ENCODE measurements around the gene SMYD3. TPM values are rescaled to one million over a fixed set of nuclear protein-coding genes. Genes with fewer than 3 reads are reported as not detected.

Gene SMYD3
- total RNA-seq, 1 donor from 2014 or later, result 29.2 TPM

DNA sequence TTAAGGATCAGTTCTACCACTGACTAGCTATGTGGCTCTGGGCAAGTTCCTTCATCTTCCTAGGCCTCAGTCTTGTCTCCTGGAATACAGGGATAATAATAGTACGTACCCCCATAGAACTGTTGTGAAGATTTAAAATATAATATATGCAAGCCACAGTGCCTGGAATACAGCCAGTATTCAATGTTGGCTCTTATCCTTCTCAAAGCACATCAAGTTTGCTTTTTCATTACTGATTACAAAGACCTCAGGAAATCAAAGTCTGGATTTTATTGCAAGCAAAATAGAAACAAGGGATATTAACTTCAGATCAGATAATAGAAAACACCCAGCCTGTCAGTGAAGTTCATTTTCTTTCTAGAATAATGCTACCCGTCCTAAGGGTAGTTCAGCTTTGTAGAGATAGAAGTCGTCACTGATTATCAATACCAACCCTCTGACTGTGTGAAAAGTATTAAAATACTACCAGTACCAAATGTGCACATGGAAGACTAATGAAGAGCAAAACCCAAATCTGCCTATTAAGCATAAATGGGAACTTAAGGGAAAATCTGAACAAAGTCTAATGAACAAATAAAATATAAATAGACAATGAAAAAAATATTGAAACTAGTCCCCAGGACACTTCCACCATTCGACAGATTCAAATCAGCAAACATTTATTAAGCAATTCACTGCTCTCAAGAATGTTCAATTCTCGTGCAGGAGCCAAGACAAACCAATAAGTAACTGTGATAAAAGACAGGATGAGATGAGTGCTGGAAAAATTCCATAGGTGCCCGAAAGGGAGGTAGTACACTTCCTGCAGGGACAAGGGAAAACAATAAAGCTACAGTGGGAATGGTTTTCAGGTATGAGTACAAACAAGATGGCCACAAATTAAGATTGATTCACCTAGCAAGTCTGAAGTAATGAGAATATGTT is 206.2 kb downstream of the SMYD3 start:
- TF ChIP-seq, protein P1, sequence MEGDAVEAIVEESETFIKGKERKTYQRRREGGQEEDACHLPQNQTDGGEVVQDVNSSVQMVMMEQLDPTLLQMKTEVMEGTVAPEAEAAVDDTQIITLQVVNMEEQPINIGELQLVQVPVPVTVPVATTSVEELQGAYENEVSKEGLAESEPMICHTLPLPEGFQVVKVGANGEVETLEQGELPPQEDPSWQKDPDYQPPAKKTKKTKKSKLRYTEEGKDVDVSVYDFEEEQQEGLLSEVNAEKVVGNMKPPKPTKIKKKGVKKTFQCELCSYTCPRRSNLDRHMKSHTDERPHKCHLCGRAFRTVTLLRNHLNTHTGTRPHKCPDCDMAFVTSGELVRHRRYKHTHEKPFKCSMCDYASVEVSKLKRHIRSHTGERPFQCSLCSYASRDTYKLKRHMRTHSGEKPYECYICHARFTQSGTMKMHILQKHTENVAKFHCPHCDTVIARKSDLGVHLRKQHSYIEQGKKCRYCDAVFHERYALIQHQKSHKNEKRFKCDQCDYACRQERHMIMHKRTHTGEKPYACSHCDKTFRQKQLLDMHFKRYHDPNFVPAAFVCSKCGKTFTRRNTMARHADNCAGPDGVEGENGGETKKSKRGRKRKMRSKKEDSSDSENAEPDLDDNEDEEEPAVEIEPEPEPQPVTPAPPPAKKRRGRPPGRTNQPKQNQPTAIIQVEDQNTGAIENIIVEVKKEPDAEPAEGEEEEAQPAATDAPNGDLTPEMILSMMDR (IDR thresholded peaks at IDR 0.05; ENCODE audit: insufficient read depth, low read length, poor library complexity, severe bottlenecking), result no peak
- no peak for DNase-seq (ENCODE audit: low read depth)

GRCh38 chr1:246297279-246298265 is 209.5 kb downstream of the SMYD3 start:
- no peak for DNase-seq (ENCODE audit: low read depth)
- Histone ChIP-seq H3K36me3 (ENCODE audit: control insufficient read depth, insufficient read depth, low read length) (no peaks in the 10 kb centered on the region), H3K27me3 (ENCODE audit: control insufficient read depth, insufficient read depth, low read length) (no peaks in the 10 kb centered on the region), H3K4me3 (ENCODE audit: low read depth, low read length) (no peak overlapping the region)
- TF ChIP-seq, protein P1 (IDR thresholded peaks at IDR 0.05; ENCODE audit: insufficient read depth, low read length, poor library complexity, severe bottlenecking), result no peak

More for the DNA sequence above, 206.2 kb downstream of the SMYD3 start:
- H3K36me3 ChIP-seq (ENCODE audit: control insufficient read depth, insufficient read depth, low read length), result no peaks in the 10 kb centered on the region
- H3K4me3 ChIP-seq (ENCODE audit: low read depth, low read length), result no peak overlapping the region
- H3K27me3 ChIP-seq (ENCODE audit: control insufficient read depth, insufficient read depth, low read length), result no peaks in the 10 kb centered on the region

- no peak for DNase-seq (ENCODE audit: low read depth)
- no peaks in the 10 kb centered on the region for H3K36me3 ChIP-seq (ENCODE audit: control insufficient read depth, insufficient read depth, low read length)
- no peaks in the 10 kb centered on the region for H3K27me3 ChIP-seq (ENCODE audit: control insufficient read depth, insufficient read depth, low read length)
- TF ChIP-seq, protein P1 (IDR thresholded peaks at IDR 0.05; ENCODE audit: insufficient read depth, low read length, poor library complexity, severe bottlenecking), result no peak
- H3K4me3 ChIP-seq (ENCODE audit: low read depth, low read length), result no peak overlapping the region
These were observed 211.1 kb downstream of the SMYD3 start for GRCh38 chr1:246295968-246296367.

DNA sequence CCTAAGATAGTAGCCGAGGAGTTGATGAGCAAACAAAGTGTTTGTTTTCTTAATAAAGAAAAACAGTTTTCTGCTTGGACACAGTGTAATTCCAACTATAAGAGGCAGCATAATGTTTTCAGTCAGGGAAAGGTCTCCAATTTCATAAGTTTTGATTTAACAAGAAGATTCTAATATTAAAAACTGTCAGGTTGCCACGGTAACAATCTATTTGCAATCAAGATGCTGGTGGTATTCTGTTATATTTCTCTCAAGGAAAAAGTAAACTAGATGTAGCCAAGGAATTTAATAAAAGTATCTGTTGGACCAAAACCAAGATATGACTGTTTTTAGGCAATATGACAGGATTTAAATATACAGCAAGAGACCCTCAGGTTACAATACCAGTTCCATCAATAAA is 211.7 kb downstream of the SMYD3 start:
- H3K4me3 ChIP-seq (ENCODE audit: low read depth, low read length), result no peak overlapping the region
- H3K27me3 ChIP-seq (ENCODE audit: control insufficient read depth, insufficient read depth, low read length), result no peaks in the 10 kb centered on the region
- DNase-seq (ENCODE audit: low read depth), result no peak
- H3K36me3 ChIP-seq (ENCODE audit: control insufficient read depth, insufficient read depth, low read length), result no peaks in the 10 kb centered on the region
- TF ChIP-seq, protein P1 (IDR thresholded peaks at IDR 0.05; ENCODE audit: insufficient read depth, low read length, poor library complexity, severe bottlenecking), result no peak

GRCh38 chr1:246294263-246294662 is 212.8 kb downstream of the SMYD3 start:
- Histone ChIP-seq H3K27me3 (ENCODE audit: control insufficient read depth, insufficient read depth, low read length) (no peaks in the 10 kb centered on the region), H3K36me3 (ENCODE audit: control insufficient read depth, insufficient read depth, low read length) (no peaks in the 10 kb centered on the region), H3K4me3 (ENCODE audit: low read depth, low read length) (no peak overlapping the region)
- TF ChIP-seq, protein P1 (IDR thresholded peaks at IDR 0.05; ENCODE audit: insufficient read depth, low read length, poor library complexity, severe bottlenecking), result no peak
- DNase-seq (ENCODE audit: low read depth), result no peak

Data from kidney epithelial cell (primary cell).